ENCODE results near the gene DMTF1. TPM values are rescaled to one million over a fixed set of nuclear protein-coding genes. Genes with fewer than 3 reads are reported as not detected.
A peak's percentile ranks its signal among the peaks of the same experiment; 100 is the strongest.

DMTF1 gene
- total RNA-seq, 2 donors from 2014 or later = 75.5 to 122 TPM

GRCh38 chr7:87220026-87220733 is 67.9 kb downstream of the DMTF1 start:
- intact Hi-C loops (cut with DNase I) = no loop called here
- H3K27ac ChIP-seq = peak overlapping the region; percentile 67 to 91 (median 83)
- no peaks in the 10 kb centered on the region for H3K27me3 ChIP-seq
- H3K36me3 ChIP-seq (replicated peaks in 1 of 2; ENCODE audit: insufficient read depth in 1 of 2, low read depth in 2 of 2) = no peaks in the 10 kb centered on the region
- ATAC-seq = peak; percentile 80
- no peaks in the 10 kb centered on the region for H3K9me3 ChIP-seq
- peaks cover 38% of the 10 kb centered on the region for H3K4me1 ChIP-seq
- 0 to 1% methylated on average over 8 to 75 of the region's 75 CpGs for whole genome bisulfite sequencing, 2 donors
- TF ChIP-seq CTCF (IDR thresholded peaks at IDR 0.05) (no peak), POLR2A (IDR thresholded peaks at IDR 0.05) (peak; percentile 80 to 83 (median 81))
- peak; percentile 79 to 88 (median 81) for DNase-seq
- peak overlapping the region; percentile 35 to 87 for H3K4me3 ChIP-seq

- peak; percentile 18 for ATAC-seq
- H3K4me3 ChIP-seq = peak overlapping the region in 1 of 2 donors; percentile 87
- 1 to 2% methylated on average over 15 to 17 of the region's 17 CpGs for WGBS, 2 donors
Measured at GRCh38 chr7:87220734-87221215, 68.5 kb downstream of the DMTF1 start.

GRCh38 chr7:87223666-87224065 is 71.4 kb downstream of the DMTF1 start:
- 76 to 78% methylated on average over 1 of the region's 1 CpG for WGBS, 2 donors

More at GRCh38 chr7:87220734-87221215, 68.5 kb downstream of the DMTF1 start:
- peak in 3 of 4 donors; percentile 28 to 55 (median 34) for DNase-seq
- H3K27ac ChIP-seq = peak overlapping the region in 2 of 4 donors; percentile 88 to 91
- no peak for TF ChIP-seq CTCF (IDR thresholded peaks at IDR 0.05)
- no peak for TF ChIP-seq POLR2A (IDR thresholded peaks at IDR 0.05)
- H3K36me3 ChIP-seq (replicated peaks in 1 of 2; ENCODE audit: insufficient read depth in 1 of 2, low read depth in 2 of 2) = no peaks in the 10 kb centered on the region
- H3K27me3 ChIP-seq = no peaks in the 10 kb centered on the region
- intact Hi-C loops (cut with DNase I) = no loop called here
- no peaks in the 10 kb centered on the region for H3K9me3 ChIP-seq
- H3K4me1 ChIP-seq = peaks cover 38% of the 10 kb centered on the region

GRCh38 chr7:87225696-87226095 is 73.4 kb downstream of the DMTF1 start:
- H3K36me3 ChIP-seq (replicated peaks in 1 of 2; ENCODE audit: insufficient read depth in 1 of 2, low read depth in 2 of 2) = no peaks in the 10 kb centered on the region
- DNase-seq (no peak), ATAC-seq (no peak)
- peaks cover 10% of the 10 kb centered on the region for H3K4me1 ChIP-seq
- TF ChIP-seq CTCF (IDR thresholded peaks at IDR 0.05) (no peak), POLR2A (IDR thresholded peaks at IDR 0.05) (no peak)
- intact Hi-C loops (cut with DNase I) = no loop called here
- no peak overlapping the region for H3K27ac ChIP-seq
- H3K4me3 ChIP-seq = no peak overlapping the region
- no peaks in the 10 kb centered on the region for H3K9me3 ChIP-seq
- WGBS, 2 donors = 67 to 70% methylated on average over 1 of the region's 1 CpG
- H3K27me3 ChIP-seq = no peaks in the 10 kb centered on the region

More at GRCh38 chr7:87223666-87224065, 71.4 kb downstream of the DMTF1 start:
- no peak for TF ChIP-seq CTCF (IDR thresholded peaks at IDR 0.05)
- TF ChIP-seq POLR2A (IDR thresholded peaks at IDR 0.05) = no peak
- Histone ChIP-seq H3K36me3 (replicated peaks in 1 of 2; ENCODE audit: insufficient read depth in 1 of 2, low read depth in 2 of 2) (no peaks in the 10 kb centered on the region), H3K27ac (no peak overlapping the region), H3K27me3 (no peaks in the 10 kb centered on the region), H3K9me3 (no peaks in the 10 kb centered on the region), H3K4me1 (peaks cover 12% of the 10 kb centered on the region), H3K4me3 (no peak overlapping the region)
- intact Hi-C loops (cut with DNase I) = no loop called here
- ATAC-seq (no peak), DNase-seq (no peak)

All from body of pancreas (tissue), 4 donors.